Gastroesophageal sphincter (tissue), 4 donors: ENCODE data around the gene PIGU. TPM values are rescaled to one million over a fixed set of nuclear protein-coding genes. Genes with fewer than 3 reads are reported as not detected.
A peak's percentile ranks its signal among the peaks of the same experiment; 100 is the strongest.

Experiments
- ATAC-seq: fragments of 150-250 bp; one replicate; pipeline ENCODE4 v1.9.1; 2016; ENCODE audit warnings: mild to moderate bottlenecking, moderate library complexity
- H3K27ac ChIP-seq, 4 donors: fragments of 200-600 bp; sonication (generic) in 3 of 4; 1 replicate in 3 of 4; 2 replicates in 1 of 4; pipeline ENCODE4 v1.5.1; 2016 to 2019
- H3K27me3 ChIP-seq: fragments of 200-600 bp; sonication (generic); one replicate; pipeline ENCODE4 v1.5.1; 2019
- H3K36me3 ChIP-seq, 2 donors: fragments of 200-600 bp; sonication (generic); one replicate each; pipeline ENCODE4 v1.5.1; 2019; ENCODE audit warnings: control low read depth in 1 of 2
- H3K4me1 ChIP-seq, 3 donors: fragments of 200-600 bp; sonication (generic); 1 replicate in 2 of 3; 2 replicates in 1 of 3; pipeline ENCODE4 v1.5.1; 2016 to 2019; ENCODE audit warnings: control low read depth in 2 of 3
- H3K4me3 ChIP-seq, 2 donors: fragments of 200-600 bp; sonication (generic); one replicate each; pipeline ENCODE4 v1.5.1; 2019; ENCODE audit warnings: mild to moderate bottlenecking in 1 of 2, moderate library complexity in 1 of 2
- H3K9me3 ChIP-seq, 3 donors: fragments of 200-600 bp; sonication (generic); one replicate each; pipeline ENCODE4 v1.5.1; 2017 to 2019; ENCODE audit warnings: control low read depth in 2 of 3
- CTCF ChIP-seq, 4 experiments: fragments of 200-600 bp in 2 of 4; fragments of 450-650 bp in 2 of 4; sonication (generic) in 1 of 4; IDR thresholded peaks; one replicate each; pipeline ENCODE4 v1.5.1; 2017 to 2019; ENCODE audit warnings: antibody characterized with exemption in 4 of 4, mild to moderate bottlenecking in 2 of 4, moderate library complexity in 2 of 4
- EP300 ChIP-seq: sonication (generic); formaldehyde crosslinking; IDR thresholded peaks from one replicate; pipeline ENCODE4 v1.6.1; 2017; ENCODE audit warnings: antibody characterized with exemption, mild to moderate bottlenecking
- POLR2A ChIP-seq, 2 donors: fragments of 450-650 bp; IDR thresholded peaks; one replicate each; pipeline ENCODE4 v1.6.1; 2017; ENCODE audit warnings: antibody characterized with exemption in 2 of 2, mild to moderate bottlenecking in 2 of 2, moderate library complexity in 1 of 2
- POLR2AphosphoS5 ChIP-seq: sonication (generic); formaldehyde crosslinking; IDR thresholded peaks from one replicate; pipeline ENCODE4 v1.6.1; 2017; ENCODE audit warnings: antibody characterized with exemption
- WGBS, 2 donors: methylation state at CpG; one replicate each; pipeline ENCODE4 v1.1.5; 2018; ENCODE audit warnings: low coverage in 1 of 2; 5-methylcytosine and 5-hydroxymethylcytosine counted together
- total RNA-seq, 4 donors: library from RNA; depleted of rRNA; stranded (reverse); fragments of >200 nt; gene quantifications; one replicate each; pipeline ENCODE4 v1.1.0, GENCODE V29; 2016

Gene PIGU
- total RNA-seq, 4 donors from 2014 or later = 5.4 to 11.8 (median 10.8) TPM

- Histone ChIP-seq H3K4me3 (no peak overlapping the region), H3K27me3 (no peaks in the 10 kb centered on the region), H3K36me3 (peaks cover 0 to 89% of the 10 kb centered on the region in 2 donors), H3K9me3 (no peaks in the 10 kb centered on the region), H3K27ac (no peak overlapping the region), H3K4me1 (no peaks in the 10 kb centered on the region)
- TF ChIP-seq POLR2AphosphoS5 (no peak), CTCF (IDR thresholded peaks at IDR 0.05) (peak in 3 of 4 experiments; percentile 62 to 76 (median 75))
- ATAC-seq = peak; percentile 72
- no CpG with 5 or more reads among the region's 5 CpGs for WGBS, 2 donors
These were observed 138.2 kb downstream of the PIGU start for GRCh38 chr20:34538671-34539123.

GRCh38 chr20:34537651-34538050 lies 139.2 kb downstream of the PIGU start:
- 94% methylated on average over 3 of the region's 8 CpGs; no CpG with 5 or more reads in 1 of the 2 donors for WGBS, 2 donors
- H3K36me3 ChIP-seq = peaks cover 0 to 99% of the 10 kb centered on the region in 2 donors

GRCh38 chr20:34536798-34537394 lies 140.0 kb downstream of the PIGU start:
- peaks cover 0 to 99% of the 10 kb centered on the region in 2 donors for H3K36me3 ChIP-seq
- no peak for TF ChIP-seq POLR2AphosphoS5
- peak in 3 of 4 experiments; percentile 12 to 37 (median 35) for TF ChIP-seq CTCF (IDR thresholded peaks at IDR 0.05)
- H3K4me1 ChIP-seq = peaks cover 0 to 14% (median 0%) of the 10 kb centered on the region in 3 donors
- H3K27me3 ChIP-seq = no peaks in the 10 kb centered on the region
- WGBS, 2 donors = 64 to 86% methylated on average over 3 to 4 of the region's 10 CpGs
- no peak for ATAC-seq
- H3K9me3 ChIP-seq = no peaks in the 10 kb centered on the region
- H3K27ac ChIP-seq = no peak overlapping the region
- H3K4me3 ChIP-seq = no peak overlapping the region

More at GRCh38 chr20:34537651-34538050, 139.2 kb downstream of the PIGU start:
- ATAC-seq = no peak
- Histone ChIP-seq H3K27me3 (no peaks in the 10 kb centered on the region), H3K4me1 (peaks cover 0 to 8% (median 0%) of the 10 kb centered on the region in 3 donors), H3K9me3 (no peaks in the 10 kb centered on the region), H3K27ac (no peak overlapping the region), H3K4me3 (no peak overlapping the region)
- no peak for TF ChIP-seq CTCF (IDR thresholded peaks at IDR 0.05)
- no peak for TF ChIP-seq POLR2A (IDR thresholded peaks at IDR 0.05)
- TF ChIP-seq POLR2AphosphoS5 = no peak
- TF ChIP-seq EP300 = no peak

GRCh38 chr20:34535857-34536256 lies 141.0 kb downstream of the PIGU start:
- 80 to 94% methylated on average over 2 of the region's 2 CpGs for WGBS, 2 donors
- no peaks in the 10 kb centered on the region for H3K27me3 ChIP-seq
- H3K4me1 ChIP-seq = peaks cover 0 to 25% (median 0%) of the 10 kb centered on the region in 3 donors
- TF ChIP-seq EP300 (no peak), POLR2AphosphoS5 (no peak), POLR2A (IDR thresholded peaks at IDR 0.05) (no peak), CTCF (IDR thresholded peaks at IDR 0.05) (no peak)
- ATAC-seq = no peak
- no peaks in the 10 kb centered on the region for H3K9me3 ChIP-seq
- no peak overlapping the region for H3K4me3 ChIP-seq
- H3K36me3 ChIP-seq = peaks cover 0 to 99% of the 10 kb centered on the region in 2 donors
- no peak overlapping the region for H3K27ac ChIP-seq

- ATAC-seq = no peak
- Histone ChIP-seq H3K4me3 (no peak overlapping the region), H3K27me3 (no peaks in the 10 kb centered on the region), H3K4me1 (peaks cover 0 to 30% (median 0%) of the 10 kb centered on the region in 3 donors), H3K9me3 (no peaks in the 10 kb centered on the region), H3K36me3 (peaks cover 0 to 99% of the 10 kb centered on the region in 2 donors), H3K27ac (no peak overlapping the region)
- WGBS, 2 donors = 92 to 94% methylated on average over 2 to 3 of the region's 15 CpGs
- no peak for TF ChIP-seq EP300
- TF ChIP-seq POLR2AphosphoS5 = no peak
- no peak for TF ChIP-seq CTCF (IDR thresholded peaks at IDR 0.05)
- no peak for TF ChIP-seq POLR2A (IDR thresholded peaks at IDR 0.05)
These were observed 141.5 kb downstream of the PIGU start for GRCh38 chr20:34535301-34535840.
